CD4-positive, alpha-beta T cell treated with Interferon gamma for 1 hour (primary cell): ENCODE data around the gene KIAA1755.

Experiments
- DNase-seq: peaks from one replicate; pipeline ENCODE4 v3.0.0-alpha.2; 2020

KIAA1755 gene, protein sequence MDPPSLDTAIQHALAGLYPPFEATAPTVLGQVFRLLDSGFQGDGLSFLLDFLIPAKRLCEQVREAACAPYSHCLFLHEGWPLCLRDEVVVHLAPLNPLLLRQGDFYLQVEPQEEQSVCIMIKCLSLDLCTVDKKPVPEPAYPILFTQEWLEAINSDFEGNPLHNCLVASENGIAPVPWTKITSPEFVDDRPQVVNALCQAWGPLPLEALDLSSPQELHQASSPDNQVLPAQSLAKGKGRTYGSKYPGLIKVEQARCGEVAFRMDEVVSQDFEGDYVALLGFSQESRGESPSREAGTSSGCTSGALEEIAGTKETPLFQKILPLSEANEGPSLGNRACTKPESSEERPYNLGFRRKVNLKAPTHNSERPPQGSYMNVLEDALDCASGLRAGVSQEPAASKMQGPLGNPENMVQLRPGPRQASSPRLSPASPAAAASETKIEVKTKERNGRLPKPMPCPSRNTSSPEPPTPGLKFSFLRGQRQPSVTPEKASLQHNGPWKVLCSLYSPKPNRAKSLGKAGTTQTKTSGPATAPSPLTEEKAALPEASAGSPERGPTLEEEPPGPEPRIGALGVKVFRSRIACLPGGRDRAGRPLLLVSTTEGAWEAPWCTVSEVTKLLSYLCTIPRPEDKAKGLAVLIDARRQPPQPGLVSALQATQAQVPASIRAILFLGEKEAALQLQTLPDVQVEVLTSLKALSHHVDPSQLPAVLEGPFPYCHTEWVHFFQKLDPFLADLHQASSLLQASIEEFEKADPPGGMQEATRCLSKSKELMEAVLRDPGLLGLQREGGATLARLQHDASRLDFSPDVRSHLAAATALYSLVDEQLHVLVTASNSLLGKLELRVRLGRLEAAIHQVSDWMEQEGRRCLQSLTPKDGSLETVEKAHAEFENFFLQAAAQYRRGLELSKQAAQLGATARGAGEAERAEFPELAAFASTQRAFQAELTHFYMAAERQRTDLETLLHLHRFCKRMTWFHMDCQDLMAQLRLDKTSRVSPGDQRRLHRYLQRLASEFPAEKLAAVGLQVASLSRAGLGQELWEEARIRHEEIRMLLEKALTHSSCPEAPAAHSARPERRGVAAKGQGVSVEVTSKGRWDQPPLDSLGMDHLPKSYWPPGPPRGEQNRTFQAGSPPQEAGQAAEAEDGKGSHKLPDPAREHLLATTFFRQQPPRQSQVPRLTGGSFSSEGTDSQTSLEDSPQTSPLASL

DNA sequence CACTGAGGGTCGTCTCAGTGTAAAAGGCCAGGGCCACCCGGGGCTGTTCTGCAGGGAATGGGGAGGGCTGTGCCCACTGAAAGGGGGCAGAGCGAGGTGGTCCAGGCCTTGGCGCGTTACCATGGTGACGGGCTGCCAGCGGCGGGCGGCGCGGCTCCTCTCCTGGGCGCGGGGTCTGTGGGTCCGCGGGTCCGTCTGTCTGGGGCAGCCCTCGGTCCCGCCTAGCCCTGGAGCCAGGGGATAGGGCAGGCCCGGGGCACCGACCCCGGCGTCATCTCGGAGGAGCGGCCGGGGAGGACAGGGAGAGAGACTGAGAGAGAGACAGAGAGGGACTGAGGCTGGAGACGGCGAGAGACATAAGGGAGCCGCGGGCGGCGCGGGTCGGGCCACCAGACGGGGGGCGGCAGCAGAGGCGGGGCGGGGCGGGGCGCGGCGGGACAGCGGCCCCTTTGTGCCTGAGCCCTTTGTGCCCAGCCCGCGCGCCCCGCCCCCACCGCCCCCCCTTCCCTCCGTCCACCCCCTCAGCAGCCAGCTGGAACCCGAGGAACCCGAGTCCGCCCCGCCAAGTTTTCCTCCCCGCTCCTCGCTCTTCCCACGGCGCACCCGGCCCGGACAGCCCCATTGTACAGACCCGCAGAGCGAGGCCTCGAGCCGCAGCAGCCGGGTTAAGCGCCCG lies at the start of gene KIAA1755:
Gene KIAA1755, minus strand, starts transcription at position 358 of the 676 bp plus-strand sequence. Its CDS starts 235 bp downstream, at position 123.
- no peak for DNase-seq

- DNase-seq = no peak
These were observed 47.9 kb upstream of the KIAA1755 start for GRCh38 chr20:38308447-38308846.

DNA sequence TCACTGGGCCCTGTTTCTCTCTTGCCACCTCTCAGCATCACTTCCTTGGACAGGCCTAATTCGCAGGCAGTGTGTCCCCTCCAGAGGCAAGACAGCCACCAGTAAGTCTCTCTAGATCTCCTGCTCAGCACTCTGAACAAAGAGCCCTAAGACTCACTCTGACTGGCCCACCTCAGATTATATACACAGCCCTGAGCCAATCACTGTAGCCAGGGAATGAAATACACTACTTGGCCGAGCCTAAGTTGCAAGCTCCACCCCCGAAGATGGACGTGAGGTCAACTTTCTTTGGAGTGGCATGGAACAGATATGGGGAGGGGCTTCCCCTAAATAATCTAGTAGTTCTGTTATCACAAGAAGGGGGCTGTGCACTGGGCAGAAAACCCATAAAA lies 47.5 kb upstream of the KIAA1755 start:
- no peak for DNase-seq

DNA sequence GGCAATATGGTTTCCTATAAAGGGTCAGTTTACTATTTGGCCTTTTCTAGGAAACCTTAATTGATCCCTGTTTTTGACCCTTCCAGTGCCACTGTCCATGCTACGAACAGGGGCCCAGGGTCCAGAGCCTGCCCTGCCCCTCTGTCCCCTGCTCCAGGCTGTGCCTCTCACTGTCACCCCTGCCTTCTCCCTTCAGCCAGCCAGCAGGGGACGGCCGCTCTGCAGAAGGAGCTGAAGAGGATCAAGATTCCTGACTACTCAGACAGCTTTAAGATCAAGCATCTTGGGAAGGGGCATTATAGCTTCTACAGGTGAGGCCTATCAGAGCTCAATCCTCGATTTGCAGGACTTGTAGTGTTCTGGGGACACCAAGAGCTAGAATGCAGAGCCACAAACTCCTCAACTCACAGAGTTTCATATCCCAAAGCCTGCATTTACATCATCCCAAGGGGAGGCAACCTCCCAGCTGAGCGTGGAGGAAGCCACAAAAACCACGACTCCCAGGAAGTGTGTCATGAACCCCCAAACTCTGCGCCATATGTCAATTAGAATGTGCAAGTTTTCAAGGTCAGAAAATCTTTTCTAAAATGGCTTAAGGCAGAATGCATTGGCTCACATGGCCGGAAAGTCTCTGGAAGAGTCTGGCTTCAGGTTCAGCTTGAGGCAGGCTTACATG lies 47.0 kb upstream of the KIAA1755 start:
- DNase-seq = no peak

DNA sequence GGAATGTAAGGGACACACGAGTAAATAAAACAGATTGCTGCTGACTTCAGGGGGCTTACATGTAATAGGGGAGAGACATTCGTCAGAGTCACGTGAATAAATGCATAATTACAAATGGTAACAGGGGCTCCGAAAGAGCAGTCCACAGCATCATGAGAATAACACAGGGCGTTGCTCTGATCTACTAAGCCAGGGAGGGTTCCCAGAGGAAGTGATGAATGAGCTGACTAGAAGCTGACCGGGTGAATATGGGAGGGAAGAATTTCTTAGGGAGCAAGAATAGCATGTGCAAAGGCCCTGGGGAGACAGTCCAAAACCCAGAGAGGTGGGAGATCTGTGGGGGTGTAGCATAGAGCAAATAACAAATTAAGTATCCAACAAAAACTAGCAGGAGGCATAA lies 45.8 kb upstream of the KIAA1755 start:
- no peak for DNase-seq

- DNase-seq = no peak
These were observed 45.0 kb upstream of the KIAA1755 start for GRCh38 chr20:38305541-38305940.

DNA sequence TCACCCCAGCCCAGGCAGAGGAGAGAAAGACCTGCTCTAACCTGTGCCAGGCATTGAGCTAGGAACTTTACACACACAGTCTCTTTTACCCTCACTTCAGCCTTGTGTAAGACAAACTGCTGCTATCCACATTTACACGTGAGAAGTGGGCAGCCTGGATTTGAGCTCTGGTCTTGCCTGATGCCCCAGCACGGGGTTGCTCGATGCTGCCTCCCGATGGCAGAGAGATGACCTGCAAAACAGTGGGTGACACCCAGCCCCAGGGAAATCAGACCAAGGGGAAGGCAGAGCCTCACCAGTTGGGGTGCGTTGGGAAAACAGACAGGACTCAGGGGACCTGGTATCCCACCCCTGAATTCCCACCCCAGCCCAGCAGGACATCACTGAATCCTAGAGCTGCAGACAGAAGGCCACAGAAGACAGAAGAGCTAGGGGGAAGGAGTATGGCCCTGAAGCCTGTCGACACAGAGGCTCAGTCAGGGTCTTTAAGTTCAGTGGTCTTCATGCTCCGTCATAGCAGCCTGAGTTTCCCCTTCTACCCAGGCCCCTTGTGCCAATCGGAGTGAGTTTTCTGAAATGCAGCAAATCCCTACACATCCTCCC lies 44.4 kb upstream of the KIAA1755 start:
- DNase-seq = peak; percentile 43

GRCh38 chr20:38303908-38304379 lies 43.4 kb upstream of the KIAA1755 start, which contains the start of gene BPI:
Gene BPI, plus strand, starts transcription at chr20:38304156. Its CDS starts 68 bp downstream, at chr20:38304224.
- DNase-seq = peak; percentile 47

DNA sequence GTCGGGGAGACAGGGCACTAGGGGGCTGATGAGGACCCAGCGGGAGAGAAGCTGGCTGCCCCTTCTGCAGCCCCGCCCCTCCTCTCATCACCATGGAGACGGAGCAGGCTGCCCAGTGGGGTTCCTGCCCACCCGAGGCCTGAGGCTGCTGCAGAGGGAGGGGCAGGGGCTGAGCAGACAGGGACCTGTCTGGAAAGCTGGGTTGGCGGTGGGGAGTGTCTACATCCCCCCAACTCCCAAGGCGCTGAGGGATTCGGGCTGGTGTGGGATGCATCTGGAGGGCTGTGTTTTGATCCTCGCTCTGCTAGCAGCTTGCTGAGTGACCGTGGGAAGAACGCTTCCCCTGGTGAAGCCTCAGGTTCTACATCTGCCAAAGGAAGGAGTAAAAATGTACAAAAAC lies 42.3 kb upstream of the KIAA1755 start:
- DNase-seq = no peak

- no peak for DNase-seq
These were observed 40.8 kb upstream of the KIAA1755 start for GRCh38 chr20:38301309-38301708.

DNA sequence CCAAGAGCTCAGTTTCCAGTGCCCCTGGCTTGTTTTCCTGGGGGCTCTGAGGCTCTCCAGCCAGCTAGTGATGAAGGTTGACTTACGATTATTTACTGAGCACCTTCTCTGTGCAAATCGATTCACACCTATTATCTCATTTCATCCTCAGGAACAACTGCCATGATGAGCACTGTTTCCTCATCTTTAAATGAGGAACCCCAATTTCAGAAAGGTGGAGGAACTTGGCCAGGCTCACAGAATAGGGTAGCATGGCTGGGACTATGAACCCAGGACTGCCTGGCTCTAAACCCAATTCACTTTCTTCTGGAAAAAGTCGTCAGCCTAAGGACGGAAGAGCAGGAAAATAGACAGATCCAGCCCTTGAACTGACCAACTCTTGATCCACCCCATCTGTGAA lies 39.9 kb upstream of the KIAA1755 start:
- DNase-seq = no peak

- DNase-seq = no peak
These were observed 39.4 kb upstream of the KIAA1755 start for GRCh38 chr20:38299963-38300362.

DNA sequence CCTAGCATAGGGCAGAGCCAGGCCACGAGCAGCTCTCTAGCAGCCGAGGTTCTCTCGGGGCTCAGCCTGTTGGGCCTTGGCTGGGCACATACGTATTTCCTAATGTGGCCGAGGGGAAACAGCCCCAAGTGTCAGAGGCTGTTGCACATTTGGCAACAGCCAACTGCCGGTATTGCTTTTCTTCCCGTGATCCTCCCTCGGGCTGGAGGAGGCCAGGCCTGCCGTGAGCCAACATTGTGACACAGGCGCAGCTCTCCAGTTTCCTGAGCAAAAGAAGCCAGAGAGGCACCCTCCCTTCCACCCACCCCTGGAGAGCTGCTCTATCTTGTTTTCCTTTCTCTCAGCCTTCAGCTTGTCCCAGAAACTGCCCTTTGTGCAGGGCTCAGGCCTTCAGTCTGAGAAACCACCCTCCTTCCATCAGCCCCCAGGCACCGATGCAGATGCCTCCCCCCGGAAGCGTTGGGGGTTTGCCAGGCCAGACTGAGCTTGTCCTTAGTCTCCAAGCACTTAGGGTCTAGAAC lies 38.3 kb upstream of the KIAA1755 start:
- DNase-seq = peak; percentile 36

GRCh38 chr20:38297916-38298674 lies 37.6 kb upstream of the KIAA1755 start:
- no peak for DNase-seq

DNA sequence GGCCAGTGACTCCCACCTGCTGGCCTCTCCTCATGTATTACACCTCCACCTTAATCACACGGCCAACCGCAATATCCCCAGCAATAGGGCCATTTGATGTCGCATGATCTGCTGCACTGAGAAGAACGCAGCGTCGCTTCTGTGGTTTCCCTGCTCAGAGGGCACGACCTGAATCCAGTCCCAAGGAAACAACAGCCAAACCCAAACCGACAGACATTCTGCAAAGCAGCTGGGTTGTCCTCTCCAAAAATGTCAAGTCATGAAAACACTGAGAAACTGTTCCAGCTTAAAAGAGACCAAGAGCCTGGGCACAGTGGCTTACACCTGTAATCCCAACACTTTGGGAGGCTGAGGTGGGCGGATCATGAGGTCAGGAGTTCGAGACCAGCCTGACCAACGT lies 35.9 kb upstream of the KIAA1755 start:
- DNase-seq = no peak

DNA sequence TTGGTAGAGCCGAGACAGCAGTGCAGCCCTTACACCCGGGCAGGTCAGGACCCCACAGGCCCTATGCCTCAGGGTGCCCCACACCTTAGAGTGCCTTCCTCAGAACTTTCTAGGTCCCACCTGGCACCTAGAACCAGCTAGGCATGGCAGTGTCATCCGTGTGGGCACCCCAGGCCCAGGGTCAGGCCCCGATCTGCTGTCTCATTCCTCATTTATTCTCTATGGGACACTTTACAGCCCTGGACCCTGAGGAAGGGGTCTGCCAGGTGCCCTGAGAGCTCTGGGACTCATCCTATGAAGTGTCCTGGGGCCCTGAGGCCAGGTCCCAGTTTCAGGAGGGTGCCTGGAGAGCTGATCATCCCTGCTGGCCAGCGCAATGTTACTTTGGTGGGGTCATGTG lies 35.3 kb upstream of the KIAA1755 start:
- no peak for DNase-seq

DNA sequence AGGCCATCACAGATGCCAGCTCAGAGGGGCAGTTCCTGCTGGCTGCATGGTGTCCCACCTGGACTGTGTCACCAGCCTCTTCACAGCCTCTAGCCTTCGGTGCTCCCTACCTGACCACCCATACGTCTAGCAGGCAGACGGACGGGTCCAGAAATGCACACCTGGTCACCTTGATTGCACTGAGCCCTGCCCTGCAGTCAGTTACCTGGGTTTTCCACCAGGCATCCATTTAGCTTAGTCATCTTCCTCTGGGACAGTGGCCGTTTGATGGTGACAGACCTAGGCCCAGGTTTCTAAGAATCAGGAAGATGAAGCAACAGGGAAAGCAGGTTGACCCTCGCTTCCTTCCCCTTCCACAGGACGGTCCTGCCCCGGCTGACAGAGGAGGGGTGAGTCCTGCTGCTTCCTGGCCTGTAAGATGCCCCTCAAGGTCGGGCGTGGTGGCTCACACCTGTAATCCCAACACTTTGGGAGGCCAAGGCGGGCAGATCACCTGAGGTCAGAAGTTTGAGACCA lies 33.6 kb upstream of the KIAA1755 start:
- no peak for DNase-seq

DNA sequence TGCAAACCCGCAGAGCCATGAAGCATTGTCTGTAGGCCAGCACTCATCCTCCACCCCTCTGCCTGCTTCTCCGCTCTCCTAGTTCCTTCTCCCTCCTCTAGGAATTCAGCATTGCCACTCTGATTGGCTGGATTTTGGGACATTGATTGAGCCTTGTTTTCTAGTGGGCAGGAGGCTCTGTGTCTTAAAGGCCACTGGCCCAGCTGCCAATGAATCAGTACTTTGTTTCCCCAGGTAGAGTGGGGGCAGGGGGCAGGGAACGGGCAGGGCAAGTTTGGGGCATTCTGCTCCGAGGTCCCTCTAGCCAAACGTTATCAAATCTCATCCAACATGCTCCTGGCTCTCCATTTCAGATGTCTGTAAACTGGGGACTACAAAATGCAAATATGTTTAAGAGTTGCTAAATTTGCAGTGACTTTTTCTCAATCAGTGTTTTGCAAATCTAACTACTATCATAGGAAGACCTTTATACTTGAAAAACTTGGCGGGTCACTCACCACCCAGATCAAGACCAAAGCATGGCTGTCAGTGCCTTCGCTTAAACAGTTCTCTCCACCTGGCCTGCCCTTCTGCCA lies 33.0 kb upstream of the KIAA1755 start:
- DNase-seq = no peak

DNA sequence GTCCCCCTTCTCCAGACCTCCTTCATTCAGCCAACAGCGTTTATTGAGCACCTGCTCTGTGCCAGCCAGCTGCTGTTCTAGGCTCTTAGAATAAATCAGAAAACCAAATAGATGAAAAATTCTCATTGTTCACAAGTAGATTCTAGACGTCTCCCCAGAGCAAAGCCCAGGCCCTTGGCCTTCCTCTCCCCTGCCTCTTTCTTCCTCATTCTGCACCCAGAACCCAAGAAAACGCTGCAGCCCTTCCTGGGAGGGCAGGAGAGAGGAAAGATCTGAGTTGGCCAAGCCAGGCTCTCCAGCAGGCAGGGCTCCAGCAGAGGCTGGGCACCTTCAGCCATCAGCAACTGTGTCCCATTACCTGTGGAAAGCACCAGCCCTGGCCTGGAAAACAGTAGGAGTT lies 31.4 kb upstream of the KIAA1755 start:
- no peak for DNase-seq
